ENCODE data around the gene GCLC. TPM values are rescaled to one million over a fixed set of nuclear protein-coding genes. Genes with fewer than 3 reads are reported as not detected.

GCLC gene
- total RNA-seq, 2 donors from 2014 or later: 16.2 to 30.8 TPM

GRCh38 chr6:53503060-53503459 is 41.8 kb downstream of the GCLC start:
- no peak overlapping the region for H3K4me3 Mint-ChIP-seq
- DNase-seq (ENCODE audit: low spot score) (no peak), ATAC-seq (no peak)
- peaks cover 9% of the 10 kb centered on the region for H3K36me3 Mint-ChIP-seq
- no peaks in the 10 kb centered on the region for H3K4me1 Mint-ChIP-seq (ENCODE audit: low read depth in 2 of 2)
- no peaks in the 10 kb centered on the region for H3K27me3 Mint-ChIP-seq
- H3K9me3 Mint-ChIP-seq: no peaks in the 10 kb centered on the region
- H3K27ac Mint-ChIP-seq: peak overlapping the region in 1 of 2 donors; percentile 11

- H3K36me3 Mint-ChIP-seq: peaks cover 8% of the 10 kb centered on the region
- H3K9me3 Mint-ChIP-seq: no peaks in the 10 kb centered on the region
- ATAC-seq: no peak
- no peak overlapping the region for H3K27ac Mint-ChIP-seq
- no peak overlapping the region for H3K4me3 Mint-ChIP-seq
- H3K4me1 Mint-ChIP-seq (ENCODE audit: low read depth in 2 of 2): no peaks in the 10 kb centered on the region
- no peak for DNase-seq (ENCODE audit: low spot score)
- H3K27me3 Mint-ChIP-seq: no peaks in the 10 kb centered on the region
These were observed 43.5 kb downstream of the GCLC start for GRCh38 chr6:53501432-53501831.

- no peak overlapping the region for H3K4me3 Mint-ChIP-seq
- ATAC-seq (no peak), DNase-seq (ENCODE audit: low spot score) (no peak)
- H3K4me1 Mint-ChIP-seq (ENCODE audit: low read depth in 2 of 2): no peaks in the 10 kb centered on the region
- H3K27me3 Mint-ChIP-seq: no peaks in the 10 kb centered on the region
- H3K27ac Mint-ChIP-seq: no peak overlapping the region
- H3K9me3 Mint-ChIP-seq: no peaks in the 10 kb centered on the region
- no peaks in the 10 kb centered on the region for H3K36me3 Mint-ChIP-seq
These were observed 44.8 kb downstream of the GCLC start for GRCh38 chr6:53500095-53500494.

GRCh38 chr6:53499094-53499493 is 45.8 kb downstream of the GCLC start:
- ATAC-seq: no peak

GRCh38 chr6:53498649-53499048 is 46.3 kb downstream of the GCLC start:
- Mint-ChIP-seq H3K27me3 (no peaks in the 10 kb centered on the region), H3K4me3 (no peak overlapping the region), H3K4me1 (ENCODE audit: low read depth in 2 of 2) (no peaks in the 10 kb centered on the region), H3K9me3 (no peaks in the 10 kb centered on the region), H3K36me3 (no peaks in the 10 kb centered on the region), H3K27ac (no peak overlapping the region)
- DNase-seq (ENCODE audit: low spot score) (no peak), ATAC-seq (no peak)

More at GRCh38 chr6:53499094-53499493, 45.8 kb downstream of the GCLC start:
- Mint-ChIP-seq H3K9me3 (no peaks in the 10 kb centered on the region), H3K27ac (no peak overlapping the region), H3K27me3 (no peaks in the 10 kb centered on the region), H3K4me1 (ENCODE audit: low read depth in 2 of 2) (no peaks in the 10 kb centered on the region), H3K4me3 (no peak overlapping the region), H3K36me3 (no peaks in the 10 kb centered on the region)
- no peak for DNase-seq (ENCODE audit: low spot score)

GRCh38 chr6:53497905-53498304 is 47.0 kb downstream of the GCLC start:
- no peak overlapping the region for H3K27ac Mint-ChIP-seq
- peaks cover 0 to 1% of the 10 kb centered on the region in 2 donors for H3K27me3 Mint-ChIP-seq
- no peak for DNase-seq (ENCODE audit: low spot score)
- peaks cover 0 to 1% of the 10 kb centered on the region in 2 donors for H3K4me1 Mint-ChIP-seq (ENCODE audit: low read depth in 2 of 2)
- no peak overlapping the region for H3K4me3 Mint-ChIP-seq
- no peak for ATAC-seq
- H3K9me3 Mint-ChIP-seq: no peaks in the 10 kb centered on the region
- H3K36me3 Mint-ChIP-seq: no peaks in the 10 kb centered on the region

- Mint-ChIP-seq H3K4me3 (no peak overlapping the region), H3K4me1 (ENCODE audit: low read depth in 2 of 2) (peaks cover 0 to 2% of the 10 kb centered on the region in 2 donors), H3K9me3 (no peaks in the 10 kb centered on the region), H3K36me3 (no peaks in the 10 kb centered on the region), H3K27ac (no peak overlapping the region), H3K27me3 (peaks cover 2 to 12% of the 10 kb centered on the region in 2 donors)
- ATAC-seq (no peak), DNase-seq (ENCODE audit: low spot score) (no peak)
These were observed 48.0 kb downstream of the GCLC start for GRCh38 chr6:53496797-53497375.

GRCh38 chr6:53495506-53496499 is 49.1 kb downstream of the GCLC start:
- no peak for DNase-seq (ENCODE audit: low spot score)
- ATAC-seq: no peak
- H3K27me3 Mint-ChIP-seq: peaks cover 6 to 17% of the 10 kb centered on the region in 2 donors
- H3K9me3 Mint-ChIP-seq: no peaks in the 10 kb centered on the region
- H3K4me1 Mint-ChIP-seq (ENCODE audit: low read depth in 2 of 2): peaks cover 0 to 2% of the 10 kb centered on the region in 2 donors
- H3K36me3 Mint-ChIP-seq: no peaks in the 10 kb centered on the region
- H3K27ac Mint-ChIP-seq: no peak overlapping the region
- no peak overlapping the region for H3K4me3 Mint-ChIP-seq

- ATAC-seq (no peak), DNase-seq (ENCODE audit: low spot score) (no peak)
- Mint-ChIP-seq H3K27me3 (peaks cover 6 to 17% of the 10 kb centered on the region in 2 donors), H3K9me3 (no peaks in the 10 kb centered on the region), H3K36me3 (no peaks in the 10 kb centered on the region), H3K4me1 (ENCODE audit: low read depth in 2 of 2) (peaks cover 0 to 2% of the 10 kb centered on the region in 2 donors), H3K27ac (no peak overlapping the region), H3K4me3 (no peak overlapping the region)
These were observed 50.8 kb downstream of the GCLC start for GRCh38 chr6:53494076-53494475.

- no peak for DNase-seq (ENCODE audit: low spot score)
- Mint-ChIP-seq H3K4me3 (no peak overlapping the region), H3K9me3 (no peaks in the 10 kb centered on the region), H3K27ac (no peak overlapping the region), H3K27me3 (peaks cover 6 to 21% of the 10 kb centered on the region in 2 donors), H3K36me3 (no peaks in the 10 kb centered on the region), H3K4me1 (ENCODE audit: low read depth in 2 of 2) (peaks cover 0 to 2% of the 10 kb centered on the region in 2 donors)
- ATAC-seq: no peak
These were observed 51.3 kb downstream of the GCLC start for GRCh38 chr6:53493635-53494025.

- no peaks in the 10 kb centered on the region for H3K36me3 Mint-ChIP-seq
- DNase-seq (ENCODE audit: low spot score) (no peak), ATAC-seq (peak; percentile 60 to 90)
- H3K27me3 Mint-ChIP-seq: peaks cover 6 to 24% of the 10 kb centered on the region in 2 donors
- no peak overlapping the region for H3K27ac Mint-ChIP-seq
- no peak overlapping the region for H3K4me3 Mint-ChIP-seq
- H3K4me1 Mint-ChIP-seq (ENCODE audit: low read depth in 2 of 2): peaks cover 0 to 2% of the 10 kb centered on the region in 2 donors
- no peaks in the 10 kb centered on the region for H3K9me3 Mint-ChIP-seq
These were observed 51.9 kb downstream of the GCLC start for GRCh38 chr6:53492860-53493634.

- no peak overlapping the region for H3K4me3 Mint-ChIP-seq
- H3K4me1 Mint-ChIP-seq (ENCODE audit: low read depth in 2 of 2): peaks cover 3 to 11% of the 10 kb centered on the region in 2 donors
- H3K36me3 Mint-ChIP-seq: no peaks in the 10 kb centered on the region
- H3K27me3 Mint-ChIP-seq: peaks cover 20 to 46% of the 10 kb centered on the region in 2 donors
- no peaks in the 10 kb centered on the region for H3K9me3 Mint-ChIP-seq
- ATAC-seq (no peak), DNase-seq (ENCODE audit: low spot score) (no peak)
- no peak overlapping the region for H3K27ac Mint-ChIP-seq
These were observed 57.8 kb downstream of the GCLC start for GRCh38 chr6:53487080-53487479.

GRCh38 chr6:53486679-53487078 is 58.2 kb downstream of the GCLC start:
- H3K27ac Mint-ChIP-seq: no peak overlapping the region
- DNase-seq (ENCODE audit: low spot score): no peak
- H3K4me3 Mint-ChIP-seq: no peak overlapping the region
- H3K36me3 Mint-ChIP-seq: no peaks in the 10 kb centered on the region
- no peaks in the 10 kb centered on the region for H3K9me3 Mint-ChIP-seq
- ATAC-seq: no peak
- H3K4me1 Mint-ChIP-seq (ENCODE audit: low read depth in 2 of 2): peaks cover 3 to 15% of the 10 kb centered on the region in 2 donors
- peaks cover 20 to 42% of the 10 kb centered on the region in 2 donors for H3K27me3 Mint-ChIP-seq

Data from natural killer cell treated with Interleukin-12 subunit alpha and Interleukin-12 subunit beta and Interleukin-15 and Interleukin-18, amount 100 ng/mL, for 72 hours (primary cell).